WERI-Rb-1 (cell line): Measurements from ENCODE around the gene DUSP9.

ENCODE experiments used
- DNase-seq: peaks from one replicate; pipeline ENCODE4 v3.0.0-alpha.2; 2020
- H3K27ac ChIP-seq: fragments of 250-450 bp; sonication (Bioruptor Pico); 2 replicates; pipeline ENCODE4 v1.5.1; 2020; ENCODE audit warnings: mild to moderate bottlenecking, moderate library complexity
- H3K27me3 ChIP-seq: fragments of 250-450 bp; sonication (Bioruptor Pico); 2 replicates; pipeline ENCODE4 v1.5.1; 2021; ENCODE audit warnings: mild to moderate bottlenecking, low read depth, moderate library complexity; ENCODE audit not compliant: insufficient read depth, severe bottlenecking
- H3K36me3 ChIP-seq: fragments of 250-450 bp; sonication (Bioruptor Pico); 2 replicates; pipeline ENCODE4 v1.5.1; 2020; ENCODE audit warnings: mild to moderate bottlenecking, moderate library complexity
- H3K4me3 ChIP-seq: 2 replicates; pipeline ENCODE4 v1.5.1; 2011; ENCODE audit warnings: low read depth, mild to moderate bottlenecking, control low read depth, low read length
- H3K9me3 ChIP-seq: fragments of 250-450 bp; sonication (Bioruptor Pico); 2 replicates; pipeline ENCODE4 v1.5.1; 2021; ENCODE audit warnings: mild to moderate bottlenecking, moderate library complexity; ENCODE audit not compliant: severe bottlenecking
- CTCF ChIP-seq: IDR thresholded peaks from 2 replicates; pipeline ENCODE4 v1.5.1; 2011; ENCODE audit warnings: low read depth, mild to moderate bottlenecking, control low read depth, inconsistent platforms, low read length

DUSP9 gene

GRCh38 chrX:153648358-153649177 is 1.6 kb downstream of the DUSP9 start:
- peaks cover 11% of the 10 kb centered on the region for H3K27me3 ChIP-seq
- DNase-seq: no peak

GRCh38 chrX:153649178-153649914 is 2.3 kb downstream of the DUSP9 start:
- H3K4me3 ChIP-seq: no peak overlapping the region
- peak overlapping the region; percentile 60 for H3K27ac ChIP-seq
- peak; percentile 89 for TF ChIP-seq CTCF
- DNase-seq: peak; percentile 90
- no peaks in the 10 kb centered on the region for H3K36me3 ChIP-seq
- H3K27me3 ChIP-seq: peaks cover 7% of the 10 kb centered on the region
- H3K9me3 ChIP-seq: peaks cover 12% of the 10 kb centered on the region

More at GRCh38 chrX:153648358-153649177, 1.6 kb downstream of the DUSP9 start:
- Histone ChIP-seq H3K4me3 (no peak overlapping the region), H3K27ac (no peak overlapping the region), H3K36me3 (no peaks in the 10 kb centered on the region), H3K9me3 (peaks cover 8% of the 10 kb centered on the region)
- no peak for TF ChIP-seq CTCF

- TF ChIP-seq CTCF: 0 out of 2 replicates have a peak, but pooled peaks have one; percentile 1
- Histone ChIP-seq H3K27ac (peak overlapping the region; percentile 60), H3K9me3 (peaks cover 12% of the 10 kb centered on the region), H3K4me3 (no peak overlapping the region), H3K36me3 (no peaks in the 10 kb centered on the region), H3K27me3 (peaks cover 10% of the 10 kb centered on the region)
- peak; percentile 15 for DNase-seq
These were observed 3.1 kb downstream of the DUSP9 start for GRCh38 chrX:153649915-153650782.

GRCh38 chrX:153650959-153651358 is 4.0 kb downstream of the DUSP9 start:
- Histone ChIP-seq H3K27me3 (peaks cover 7% of the 10 kb centered on the region), H3K27ac (no peak overlapping the region), H3K9me3 (peaks cover 12% of the 10 kb centered on the region), H3K36me3 (no peaks in the 10 kb centered on the region), H3K4me3 (no peak overlapping the region)
- DNase-seq: no peak
- no peak for TF ChIP-seq CTCF

GRCh38 chrX:153651540-153652079 is 4.6 kb downstream of the DUSP9 start:
- peak; percentile 56 for DNase-seq
- Histone ChIP-seq H3K36me3 (no peaks in the 10 kb centered on the region), H3K9me3 (peaks cover 12% of the 10 kb centered on the region), H3K27ac (no peak overlapping the region), H3K27me3 (peaks cover 7% of the 10 kb centered on the region), H3K4me3 (no peak overlapping the region)
- peak; percentile 71 for TF ChIP-seq CTCF
